ENCODE measurements around the gene ZNF189. TPM values are rescaled to one million over a fixed set of nuclear protein-coding genes. Genes with fewer than 3 reads are reported as not detected.

Gene ZNF189
- polyA plus RNA-seq, 4 donors, result 34.3 to 46.6 (median 43.7) TPM

DNA sequence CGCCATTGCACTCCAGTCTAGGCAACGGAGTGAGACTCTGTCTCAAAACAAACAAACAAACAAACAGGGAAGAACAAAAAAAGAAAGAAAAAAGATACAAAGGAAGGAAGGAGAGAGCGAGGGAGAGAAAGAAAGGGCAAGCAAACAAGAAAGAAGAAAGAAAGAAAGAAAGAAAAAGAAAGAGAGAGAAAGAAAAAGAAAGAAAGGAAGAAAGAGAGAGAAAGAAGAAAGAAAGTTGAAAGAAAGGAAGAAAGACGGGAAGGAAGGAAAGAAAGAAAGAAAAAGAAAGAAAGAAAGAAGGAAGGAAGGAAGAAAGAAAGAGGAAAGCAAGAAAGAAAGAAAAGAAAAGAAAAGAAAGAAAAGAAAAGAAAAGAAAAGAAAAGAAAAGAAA, 50.0 kb downstream of the ZNF189 start:
- DNase-seq (ENCODE audit: low read depth in 4 of 4, low spot score in 3 of 4), result no peak

DNA sequence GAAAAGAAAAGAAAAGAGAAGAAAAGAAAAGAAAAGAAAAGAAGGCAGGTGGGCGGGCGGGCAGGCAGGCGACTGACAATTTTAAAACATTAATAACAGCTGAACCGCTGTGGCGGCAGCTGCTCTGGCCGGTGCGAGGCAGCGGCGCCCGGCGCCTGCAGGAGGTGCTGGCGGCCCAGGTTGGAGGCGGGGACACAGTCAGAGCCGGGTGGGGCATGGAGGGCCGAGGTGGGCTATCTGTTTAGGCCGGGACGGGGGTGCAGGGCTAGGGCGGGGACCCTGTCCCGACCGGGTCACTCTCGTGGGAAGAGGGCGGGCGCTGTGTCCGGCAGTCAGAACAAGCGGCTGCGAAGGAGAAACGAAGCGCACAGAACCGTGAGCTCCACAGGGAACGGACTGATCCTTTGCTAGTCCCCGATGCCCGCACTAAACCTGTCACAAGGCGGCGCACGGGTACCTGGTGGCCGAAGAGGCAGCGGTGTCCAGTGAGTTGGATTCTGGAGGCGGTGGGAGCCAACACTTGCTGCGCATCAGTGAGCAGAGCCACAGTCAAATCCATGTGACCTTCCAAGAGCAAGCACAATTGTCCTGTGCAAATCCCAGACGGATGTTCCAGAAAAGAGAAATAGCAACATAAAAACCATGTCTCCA, 50.5 kb downstream of the ZNF189 start:
- DNase-seq (ENCODE audit: low read depth in 4 of 4, low spot score in 3 of 4), result peak; percentile 39 to 49 (median 43)

DNA sequence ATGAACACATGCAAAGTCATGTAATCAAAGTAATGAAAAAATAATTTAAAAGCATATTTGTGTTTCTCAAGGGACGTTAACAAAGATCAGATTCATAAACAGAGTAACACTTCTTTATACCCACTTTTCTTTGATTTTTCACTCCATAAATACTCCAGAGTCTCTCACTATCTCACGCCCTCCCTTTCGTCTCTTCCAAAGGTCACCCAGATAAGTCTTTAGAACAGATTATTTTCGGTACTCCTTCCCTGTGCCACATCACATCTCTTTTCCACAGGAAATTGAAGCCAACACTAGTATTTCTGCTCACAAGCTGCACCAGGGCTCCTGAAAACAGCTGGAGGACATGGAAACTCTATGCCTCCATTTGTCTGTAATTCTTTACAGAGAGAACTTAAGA, 52.3 kb downstream of the ZNF189 start:
- DNase-seq (ENCODE audit: low read depth in 4 of 4, low spot score in 3 of 4), result no peak

DNA sequence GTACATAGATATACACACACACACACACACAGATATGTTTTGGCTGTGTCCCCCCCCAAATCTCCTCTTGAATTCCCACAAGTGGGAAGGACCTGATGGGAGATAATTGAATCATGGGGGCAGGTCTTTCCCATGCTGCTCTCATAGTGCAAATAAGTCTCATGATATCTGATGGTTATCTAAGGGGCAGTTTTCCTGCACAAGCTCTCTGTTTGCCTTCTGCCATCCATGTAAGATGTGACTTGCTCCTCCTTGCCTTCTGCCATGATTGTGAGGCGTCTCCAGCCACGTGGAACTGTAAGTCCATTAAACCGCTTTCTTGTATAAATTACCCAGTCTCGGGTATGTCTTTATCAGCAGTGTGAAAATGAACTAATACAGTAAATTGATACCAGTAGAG, 52.8 kb downstream of the ZNF189 start:
- DNase-seq (ENCODE audit: low read depth in 4 of 4, low spot score in 3 of 4), result no peak

DNA sequence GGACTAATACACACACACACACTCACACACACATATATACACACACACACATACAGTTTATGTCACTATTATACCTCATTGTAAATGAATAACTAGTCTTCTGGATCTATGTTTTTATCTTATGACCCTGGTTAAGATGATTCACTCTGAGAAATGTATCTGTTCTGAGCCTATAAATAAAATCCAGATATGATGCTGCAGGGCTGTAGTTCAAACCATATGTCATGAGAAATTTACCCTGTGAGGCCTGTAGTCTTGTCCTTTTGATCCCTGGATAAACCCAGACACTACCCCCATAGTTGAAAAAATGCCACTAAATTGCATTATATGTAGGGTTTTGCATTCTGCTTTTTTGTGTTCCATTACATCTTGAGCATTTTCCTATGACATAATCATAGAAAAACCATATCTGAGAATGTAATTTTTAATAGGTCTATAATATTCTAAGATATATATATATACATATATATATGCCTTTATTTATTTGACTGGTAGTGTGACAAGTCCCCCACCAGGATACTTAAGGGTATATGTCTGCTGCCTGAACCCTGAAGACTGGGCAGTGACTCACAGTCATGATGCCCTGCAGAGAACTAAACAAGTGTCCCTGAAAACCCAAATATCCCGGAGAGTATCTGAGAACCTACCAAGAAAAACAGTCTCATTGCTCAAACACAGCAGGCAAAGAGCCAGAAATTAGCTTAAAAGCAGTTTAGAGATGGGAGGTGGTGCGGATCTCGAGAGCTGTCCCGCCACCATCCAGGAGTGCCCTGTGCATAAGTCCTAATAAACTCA, 55.3 kb downstream of the ZNF189 start:
- no peak for DNase-seq (ENCODE audit: low read depth in 4 of 4, low spot score in 3 of 4)

DNA sequence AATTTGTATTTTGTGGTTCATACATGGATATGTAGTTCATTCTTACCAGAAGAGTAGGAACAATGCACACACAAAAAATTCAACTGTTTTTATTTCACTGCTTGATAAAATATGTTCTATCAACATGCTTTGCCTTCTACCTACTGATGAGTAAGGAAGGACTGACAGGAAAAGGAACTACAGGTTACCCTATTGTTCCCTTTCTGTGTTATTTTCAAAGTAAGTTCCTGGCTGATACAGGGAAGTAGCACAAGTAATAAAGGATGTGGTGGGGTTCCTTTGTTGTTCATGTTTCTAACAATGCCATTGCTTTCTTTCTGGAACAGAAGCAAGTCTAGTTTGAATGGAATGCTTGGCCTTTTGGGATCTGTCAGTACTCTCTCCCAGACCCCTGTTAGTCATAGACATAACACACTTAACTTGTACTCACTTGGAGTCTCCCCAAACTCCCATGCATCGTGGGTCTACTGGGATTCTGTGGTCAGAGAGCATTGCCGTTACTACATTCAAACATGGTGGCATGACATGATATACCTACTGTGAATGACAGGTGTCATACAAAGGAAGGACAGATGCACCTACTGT, 57.1 kb downstream of the ZNF189 start:
- DNase-seq (ENCODE audit: low read depth in 4 of 4, low spot score in 3 of 4), result no peak

DNA sequence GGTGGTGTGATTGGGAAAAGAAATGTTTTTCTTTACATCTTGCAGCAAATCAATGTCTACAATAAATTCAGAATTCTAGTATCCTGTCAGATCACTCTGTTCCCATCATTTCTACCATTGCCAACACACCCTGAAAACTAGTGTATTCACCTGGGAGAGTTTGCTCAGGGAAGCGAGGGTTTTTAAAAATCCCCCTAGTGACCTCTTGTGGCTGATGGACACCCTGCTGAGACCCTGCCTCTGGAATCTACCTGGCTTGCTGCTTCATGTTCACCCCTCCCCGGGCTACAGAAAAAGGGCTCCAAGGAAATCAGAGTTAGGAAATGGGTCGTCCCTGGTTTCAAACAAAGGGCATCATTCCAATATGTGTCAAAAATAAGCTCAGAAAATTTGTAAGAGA, 58.4 kb downstream of the ZNF189 start:
- DNase-seq (ENCODE audit: low read depth in 4 of 4, low spot score in 3 of 4), result no peak

DNA sequence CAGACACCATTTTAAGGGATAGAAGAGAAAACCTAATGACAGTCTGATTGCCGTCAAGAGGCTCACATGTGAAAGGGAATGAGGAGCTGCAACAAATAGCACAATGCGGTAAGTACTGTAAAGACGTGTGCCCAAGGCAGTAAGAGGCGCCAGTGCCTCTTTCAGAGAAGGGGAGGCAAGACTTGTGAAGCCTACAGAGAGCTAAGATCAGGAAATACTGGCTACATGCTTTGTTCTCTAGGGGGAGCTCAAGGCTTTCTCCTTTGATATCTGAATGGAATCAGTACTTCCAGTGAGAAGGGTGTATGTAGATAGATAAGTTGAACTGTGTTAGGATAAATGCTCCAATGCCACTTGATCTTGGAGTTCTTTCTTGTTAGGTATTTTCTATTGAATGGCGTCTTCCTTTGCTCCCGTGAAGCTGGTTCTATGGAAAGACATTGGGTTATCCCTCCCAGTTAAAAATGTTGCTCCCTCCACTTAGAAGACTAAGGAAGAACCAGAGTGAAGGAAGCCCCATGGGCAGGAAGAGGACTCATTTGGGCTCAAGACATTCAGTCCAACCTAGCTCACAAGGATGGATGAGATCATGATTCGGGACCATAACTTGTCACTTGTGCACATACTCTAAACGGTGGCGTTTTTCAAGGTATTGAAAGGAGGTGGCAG, 60.4 kb downstream of the ZNF189 start:
- peak; percentile 29 to 45 (median 39) for DNase-seq (ENCODE audit: low read depth in 4 of 4, low spot score in 3 of 4)

Other genes with a start within 250 kb of the ZNF189 start
- gene BAAT, start 13.8 kb upstream of the ZNF189 start, polyA plus RNA-seq (ENCODE audit: insufficient read length in 4 of 4), result under 1 TPM; 0.07 to 0.35 (median 0.23) TPM
- 10 to 100 TPM; 18.0 to 31.2 (median 24.4) TPM for gene MRPL50, start 233 bp upstream of the ZNF189 start, polyA plus RNA-seq (ENCODE audit: insufficient read length in 4 of 4)
- gene ALDOB, start 36.9 kb downstream of the ZNF189 start, polyA plus RNA-seq (ENCODE audit: insufficient read length in 4 of 4), result 100 to 1,000 TPM in 3 of 4 donors, 10 to 100 TPM in 1; 23.0 to 791 (median 590) TPM
- 10 to 100 TPM; 55.7 to 70.4 (median 62.6) TPM for gene RNF20, start 135.0 kb downstream of the ZNF189 start, polyA plus RNA-seq (ENCODE audit: insufficient read length in 4 of 4)
- gene PPP3R2, start 196.1 kb downstream of the ZNF189 start, polyA plus RNA-seq (ENCODE audit: insufficient read length in 4 of 4), result under 1 TPM; 0.04 to 0.17 (median 0.08) TPM

All from left renal pelvis (tissue), 4 donors.